GM12891 (cell line): ENCODE results near the gene NRXN3.

Experiments used
- PAX5 ChIP-seq: IDR thresholded peaks from 2 replicates; pipeline ENCODE4 v1.6.1; 2011; ENCODE audit warnings: low read length, moderate library complexity, mild to moderate bottlenecking; ENCODE audit not compliant: insufficient read depth, severe bottlenecking
- POLR2A ChIP-seq: IDR thresholded peaks from 2 replicates; pipeline ENCODE4 v1.6.1; 2011; ENCODE audit warnings: low read depth, low read length, control low read depth
- POLR2AphosphoS5 ChIP-seq: IDR thresholded peaks from 2 replicates; pipeline ENCODE4 v1.6.1; 2011; ENCODE audit warnings: low read depth, low read length, control low read depth
- POU2F2 ChIP-seq: IDR thresholded peaks from 2 replicates; pipeline ENCODE4 v1.6.1; 2011; ENCODE audit warnings: low read depth, mild to moderate bottlenecking, control low read depth, low read length, moderate library complexity
- SPI1 ChIP-seq: IDR thresholded peaks from 2 replicates; pipeline ENCODE4 v1.6.1; 2011; ENCODE audit warnings: low read depth, low read length, control low read depth
- TAF1 ChIP-seq: IDR thresholded peaks from 2 replicates; pipeline ENCODE4 v1.6.1; 2011; ENCODE audit warnings: low read depth, low read length, control low read depth

GRCh38 chr14:79166171-79166570 is 996.0 kb downstream of the NRXN3 start:
- no peak for TF ChIP-seq POLR2A
- no peak for TF ChIP-seq SPI1
- no peak for TF ChIP-seq POLR2AphosphoS5
- TF ChIP-seq TAF1 = no peak
- no peak for TF ChIP-seq PAX5
- TF ChIP-seq POU2F2 = no peak
